NCI-H82 (cell line): ENCODE measurements around the gene WFIKKN1.

Source experiments
- DNase-seq: peaks from one replicate; lab custom pipeline; 2025; lab: John Stamatoyannopoulos, UW

WFIKKN1 gene

GRCh38 chr16:637081-638018, 6.6 kb downstream of the WFIKKN1 start:
- DNase-seq, result peak; percentile 93

GRCh38 chr16:638034-638543, 7.3 kb downstream of the WFIKKN1 start:
- DNase-seq, result no peak

- no peak for DNase-seq
Measured at GRCh38 chr16:638836-639235, 8.1 kb downstream of the WFIKKN1 start.

- DNase-seq, result no peak
Measured at GRCh38 chr16:640614-641013, 9.8 kb downstream of the WFIKKN1 start.

- peak; percentile 87 for DNase-seq
Measured at GRCh38 chr16:641326-642188, 10.8 kb downstream of the WFIKKN1 start, which contains the start of gene MCRIP2. Gene MCRIP2 (plus strand): TSS chr16:641828. CDS start chr16:641992, 164 bp downstream.

GRCh38 chr16:642189-643049, 11.6 kb downstream of the WFIKKN1 start:
- DNase-seq, result peak; percentile 45

DNA sequence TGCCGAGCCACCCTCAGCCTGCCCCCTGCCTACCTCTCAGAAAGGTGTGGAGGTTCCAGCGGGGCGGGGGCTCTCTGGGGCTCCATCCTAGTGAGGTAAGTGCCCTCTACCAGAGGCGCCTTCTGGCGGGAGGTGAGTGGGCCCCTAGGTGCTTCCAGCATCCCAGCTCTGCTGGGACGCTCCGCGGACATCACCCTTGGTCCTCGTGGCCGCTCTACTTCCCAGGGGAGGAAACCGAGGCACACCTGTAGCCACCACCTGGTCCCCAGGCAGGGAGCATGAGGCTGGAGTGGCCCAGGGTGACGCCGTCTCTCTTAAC, 12.2 kb downstream of the WFIKKN1 start:
- no peak for DNase-seq

DNA sequence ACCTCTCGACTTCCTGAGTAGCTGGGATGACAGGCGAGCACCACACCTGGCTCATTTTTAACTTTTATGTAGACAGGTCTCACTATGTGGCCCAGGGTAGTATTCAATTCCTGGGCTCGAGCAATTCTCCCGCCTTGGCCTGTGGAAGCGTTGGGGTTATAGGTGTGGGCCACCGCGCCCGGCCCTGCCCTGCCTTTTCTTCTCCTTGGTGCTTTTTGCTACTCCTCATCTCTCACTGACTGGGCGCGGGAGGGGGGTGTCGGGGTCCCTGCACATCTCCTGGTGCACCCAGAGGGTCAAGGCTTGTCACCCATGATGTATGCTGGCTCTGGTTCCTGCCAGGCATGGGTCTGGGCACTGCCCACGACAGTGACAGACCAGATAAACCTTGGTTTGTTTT, 13.8 kb downstream of the WFIKKN1 start:
- DNase-seq, result no peak

DNA sequence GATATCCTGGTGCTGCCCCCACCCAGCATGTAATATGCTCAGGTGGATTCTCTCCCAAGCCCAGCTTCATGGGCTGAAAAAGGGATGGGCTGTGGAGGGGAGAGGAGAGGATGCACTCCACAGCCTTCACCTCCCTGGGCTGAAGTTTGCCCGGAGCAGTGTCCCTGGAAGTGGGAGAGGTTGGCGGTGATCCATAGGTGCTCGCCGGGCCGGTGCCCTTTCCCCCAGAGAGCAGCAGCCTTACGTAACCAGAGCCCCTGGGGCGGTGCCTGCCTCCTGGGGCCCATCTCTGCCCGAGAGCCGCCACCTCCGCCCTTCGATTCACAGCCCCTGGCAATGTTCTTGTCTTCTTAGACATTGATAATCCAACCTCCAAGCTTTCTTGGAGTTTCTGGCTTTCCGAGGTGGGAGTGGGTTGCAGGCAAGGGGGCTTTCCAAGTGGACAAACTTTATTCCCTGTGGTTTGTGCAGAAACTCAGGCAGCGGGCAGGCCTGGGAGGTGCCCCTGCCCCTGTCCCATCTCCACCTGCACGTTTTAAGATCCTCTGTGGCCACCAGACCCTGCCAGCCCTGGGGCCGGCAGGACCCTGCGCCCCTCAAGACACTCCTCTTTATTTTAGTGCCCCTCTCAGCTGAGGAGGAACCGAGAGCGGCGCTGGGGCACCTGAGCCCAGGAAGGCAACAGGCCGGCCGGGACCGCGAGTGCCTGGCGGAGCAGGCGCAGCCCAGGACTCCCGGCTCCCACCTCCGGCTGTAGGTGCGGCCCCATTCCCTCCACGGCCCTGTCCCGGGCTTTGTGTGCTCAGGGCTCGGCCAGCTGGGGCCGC, 15.3 kb downstream of the WFIKKN1 start:
- no peak for DNase-seq

DNA sequence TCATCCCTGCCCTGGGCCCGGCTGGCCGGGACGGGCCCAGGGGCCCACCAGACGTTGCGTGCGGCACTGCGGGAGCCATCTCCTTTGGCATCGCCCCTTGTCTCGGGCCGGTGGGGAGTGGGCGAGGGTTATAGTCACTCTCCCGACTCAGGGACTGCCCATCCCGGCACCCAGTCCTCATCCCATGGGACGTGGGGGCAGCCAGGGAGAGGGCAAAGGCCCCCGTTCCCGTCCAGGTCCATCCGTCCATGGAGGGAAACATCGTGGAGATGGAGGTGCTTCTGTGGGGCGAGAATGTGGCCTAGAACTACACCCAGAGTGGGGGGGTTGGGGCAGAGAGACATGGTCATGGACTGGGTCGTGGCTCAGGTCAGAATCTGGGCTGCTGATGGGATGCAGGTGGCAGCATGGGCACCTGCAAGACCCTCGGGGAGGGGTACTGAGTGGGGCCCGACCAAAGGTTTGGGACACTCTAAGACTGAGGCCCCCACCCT, 15.9 kb downstream of the WFIKKN1 start:
- no peak for DNase-seq

DNA sequence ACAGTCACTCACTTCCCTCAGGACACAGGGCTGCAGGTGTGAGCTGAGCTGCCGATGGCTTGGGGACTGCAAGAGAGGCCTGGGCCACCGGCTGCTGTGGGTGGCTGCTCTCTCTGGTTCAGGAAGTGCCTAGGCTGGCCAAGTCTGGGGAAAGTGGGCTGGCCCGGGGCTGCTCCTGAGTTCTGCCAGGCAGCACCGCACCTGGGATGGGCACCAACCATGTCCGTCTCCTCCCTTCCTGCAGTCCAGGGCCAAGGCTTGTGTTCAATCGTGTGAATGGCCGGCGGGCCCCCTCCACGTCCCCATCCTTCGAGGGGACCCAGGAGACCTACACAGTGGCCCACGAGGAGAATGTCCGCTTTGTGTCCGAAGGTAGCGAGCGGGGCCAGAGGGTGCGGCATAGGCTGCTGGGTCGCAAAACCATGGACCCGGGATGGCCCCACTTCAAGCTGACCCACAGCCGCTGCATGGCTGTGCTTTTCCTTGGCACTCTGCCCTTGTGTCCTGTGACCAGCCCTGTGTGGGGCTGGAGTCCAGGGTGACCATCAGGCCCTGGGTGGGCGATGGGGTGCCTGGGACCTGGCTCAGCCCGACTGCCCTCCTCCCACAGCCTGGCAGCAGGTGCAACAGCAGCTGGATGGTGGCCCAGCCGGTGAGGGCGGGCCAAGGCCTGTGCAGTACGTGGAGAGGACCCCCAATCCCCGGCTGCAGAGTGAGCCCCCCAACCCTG, 16.6 kb downstream of the WFIKKN1 start:
- DNase-seq, result no peak

DNA sequence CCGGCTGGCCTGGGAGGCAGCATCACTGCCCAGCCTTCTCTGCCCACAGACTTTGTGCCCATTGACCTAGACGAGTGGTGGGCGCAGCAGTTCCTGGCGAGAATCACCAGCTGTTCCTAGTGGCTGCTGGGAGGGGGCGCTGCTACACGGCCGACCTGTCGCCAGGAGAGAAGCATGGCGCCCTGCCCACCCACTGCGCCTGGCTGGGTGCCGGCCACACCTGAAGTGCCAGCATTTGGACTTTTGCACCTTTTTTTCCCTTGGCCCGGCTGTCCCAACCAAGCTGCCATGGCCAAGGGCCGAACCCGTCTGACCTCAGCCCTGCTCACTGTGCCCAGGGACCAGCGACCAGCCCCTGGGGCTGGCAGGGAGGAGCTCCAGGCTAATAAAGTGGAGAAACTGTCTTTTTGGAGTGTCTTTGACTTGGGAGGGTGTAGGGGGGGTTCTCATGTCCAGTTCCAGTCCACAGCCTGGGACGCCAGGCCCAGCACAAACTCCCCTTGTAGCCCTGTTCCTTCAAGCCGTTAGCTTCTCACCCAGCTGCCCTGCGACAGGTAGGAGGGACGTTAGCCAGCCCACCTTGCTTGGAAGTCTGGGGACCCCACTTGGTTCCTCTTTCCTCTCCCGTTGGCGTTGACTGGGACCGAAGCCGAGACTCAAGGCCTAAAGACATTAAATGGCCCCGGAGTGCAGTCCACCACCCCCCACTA, 17.4 kb downstream of the WFIKKN1 start:
- DNase-seq, result peak; percentile 76

- peak; percentile 94 for DNase-seq
Measured at GRCh38 chr16:648781-649589, 18.2 kb downstream of the WFIKKN1 start, which contains the start of gene WDR90. Gene WDR90 (plus strand): TSS chr16:649365. CDS start chr16:649417, 52 bp downstream.

DNA sequence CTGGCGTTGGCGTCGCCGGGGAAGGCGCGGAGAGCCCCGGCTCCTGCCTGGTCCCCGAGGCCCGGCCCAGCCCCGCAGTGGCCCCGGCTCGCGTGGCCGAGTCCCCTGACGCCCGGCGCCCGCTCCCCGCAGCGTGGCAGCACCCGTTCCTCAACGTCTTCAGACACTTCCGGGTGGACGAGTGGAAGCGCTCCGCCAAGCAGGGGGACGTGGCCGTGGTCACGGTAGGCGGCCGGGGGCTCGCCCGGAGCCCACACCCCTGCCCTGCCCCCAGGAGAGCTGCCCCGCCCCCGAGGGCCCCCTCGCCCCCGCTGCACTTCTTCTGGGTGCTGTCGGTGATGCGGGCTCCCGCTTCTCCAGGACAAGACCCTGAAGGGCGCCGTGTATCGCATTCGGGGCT, 18.8 kb downstream of the WFIKKN1 start:
- no peak for DNase-seq

GRCh38 chr16:651844-652243, 21.1 kb downstream of the WFIKKN1 start:
- no peak for DNase-seq

DNA sequence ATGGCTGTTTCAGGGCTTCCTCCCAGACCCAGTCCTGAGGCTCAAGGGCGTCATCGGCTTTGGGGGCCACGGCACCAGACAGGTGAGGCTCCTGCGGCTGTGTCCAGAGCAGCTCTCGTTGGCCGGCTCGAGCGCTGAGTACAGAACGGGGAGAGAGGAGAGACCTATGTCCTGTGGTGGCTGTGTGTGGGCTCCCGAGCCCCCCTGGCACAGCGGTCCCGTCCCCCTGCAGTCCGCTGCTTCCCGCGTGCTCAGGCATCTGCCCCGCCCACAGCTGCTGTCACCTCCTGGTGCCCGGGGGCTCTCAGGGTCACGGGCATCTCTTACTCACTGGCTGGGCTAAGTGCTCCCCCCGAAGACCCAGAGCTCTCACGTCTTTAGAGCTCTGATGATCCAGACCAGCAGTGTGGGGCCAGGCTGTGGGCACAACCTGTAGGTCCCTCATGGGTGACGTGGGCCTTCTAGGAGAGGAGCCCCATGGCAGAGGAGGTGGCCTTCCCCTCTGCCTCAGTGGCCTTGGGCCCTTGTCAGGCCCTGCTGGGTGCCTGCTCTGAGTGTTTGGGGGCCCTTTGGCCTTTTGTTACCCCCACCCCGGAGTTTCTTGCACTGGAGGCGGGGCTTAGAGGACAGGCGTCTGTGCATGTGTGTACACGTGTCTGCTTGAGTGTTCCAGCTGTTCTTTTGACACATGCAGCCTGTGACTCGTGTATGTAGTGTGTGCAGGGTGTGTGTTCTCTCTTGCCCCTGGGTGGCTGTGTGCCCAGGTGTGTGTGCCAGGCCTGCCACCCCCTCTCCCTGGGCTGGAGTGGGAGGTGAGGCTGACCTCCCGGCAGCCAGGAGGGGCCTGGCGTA, 21.9 kb downstream of the WFIKKN1 start:
- no peak for DNase-seq

GRCh38 chr16:654034-654433, 23.2 kb downstream of the WFIKKN1 start:
- DNase-seq, result no peak
